HUES6 (cell line): ENCODE measurements around the gene SCYGR2.

ENCODE experiments used
- H3K27ac ChIP-seq: 2 replicates; pipeline ENCODE4 v1.7.0; 2013; ENCODE audit warnings: low read depth, mild to moderate bottlenecking, low read length, inconsistent platforms
- H3K27me3 ChIP-seq: 2 replicates; pipeline ENCODE4 v1.6.1; 2013; ENCODE audit warnings: low read length; ENCODE audit not compliant: control insufficient read depth, insufficient read depth
- H3K36me3 ChIP-seq: 2 replicates; pipeline ENCODE4 v1.6.1; 2013; ENCODE audit warnings: low read length; ENCODE audit not compliant: control insufficient read depth, insufficient read depth
- H3K4me1 ChIP-seq: 2 replicates; pipeline ENCODE4 v1.6.1; 2013; ENCODE audit warnings: low read length; ENCODE audit not compliant: control insufficient read depth, insufficient read depth
- H3K4me3 ChIP-seq: 2 replicates; pipeline ENCODE4 v1.5.1; 2013; ENCODE audit warnings: low read depth, low read length
- H3K9ac ChIP-seq: one replicate; pipeline ENCODE4 v1.6.1; 2013; ENCODE audit warnings: mild to moderate bottlenecking, low read length
- H3K9me3 ChIP-seq: 2 replicates; pipeline ENCODE4 v1.6.1; 2013; ENCODE audit warnings: low read depth, low read length; ENCODE audit not compliant: control insufficient read depth, insufficient read depth

Gene SCYGR2

GRCh38 chr2:227612546-227613271, 14.0 kb downstream of the SCYGR2 start:
- Histone ChIP-seq H3K9ac (no peak overlapping the region), H3K9me3 (no peaks in the 10 kb centered on the region), H3K4me1 (peaks cover 18% of the 10 kb centered on the region)

GRCh38 chr2:227613272-227613660, 14.6 kb downstream of the SCYGR2 start:
- H3K36me3 ChIP-seq, result no peaks in the 10 kb centered on the region

More at GRCh38 chr2:227612546-227613271, 14.0 kb downstream of the SCYGR2 start:
- Histone ChIP-seq H3K27me3 (peaks cover 22% of the 10 kb centered on the region; the same call in 1 of the 2 replicates), H3K4me3 (no peak overlapping the region), H3K36me3 (no peaks in the 10 kb centered on the region), H3K27ac (no peak overlapping the region)

GRCh38 chr2:227614246-227614645, 15.6 kb downstream of the SCYGR2 start:
- H3K27me3 ChIP-seq, result peaks cover 22% of the 10 kb centered on the region; the same call in 1 of the 2 replicates
- H3K4me1 ChIP-seq, result peaks cover 18% of the 10 kb centered on the region
- H3K4me3 ChIP-seq, result no peak overlapping the region
- H3K27ac ChIP-seq, result no peak overlapping the region
- no peaks in the 10 kb centered on the region for H3K9me3 ChIP-seq
- H3K9ac ChIP-seq, result no peak overlapping the region
- no peaks in the 10 kb centered on the region for H3K36me3 ChIP-seq

More at GRCh38 chr2:227613272-227613660, 14.6 kb downstream of the SCYGR2 start:
- Histone ChIP-seq H3K4me3 (no peak overlapping the region), H3K9me3 (no peaks in the 10 kb centered on the region), H3K27me3 (peaks cover 22% of the 10 kb centered on the region; the same call in 1 of the 2 replicates), H3K27ac (no peak overlapping the region), H3K9ac (no peak overlapping the region), H3K4me1 (peaks cover 18% of the 10 kb centered on the region)

GRCh38 chr2:227614740-227615139, 16.0 kb downstream of the SCYGR2 start, which contains the start of gene SCYGR3:
SCYGR3 (minus strand) TSS chr2:227614840; CDS start chr2:227614840, 0 bp downstream.
- Histone ChIP-seq H3K4me3 (no peak within 1 kb of the TSS), H3K27me3 (peaks cover 22% of the 10 kb centered on the region; the same call in 1 of the 2 replicates), H3K9ac (no peak within 1 kb of the TSS), H3K4me1 (peaks cover 18% of the 10 kb centered on the region), H3K9me3 (no peaks in the 10 kb centered on the region), H3K36me3 (no peaks in the 10 kb centered on the region), H3K27ac (no peak within 1 kb of the TSS)

GRCh38 chr2:227615181-227615580, 16.5 kb downstream of the SCYGR2 start:
- Histone ChIP-seq H3K9me3 (no peaks in the 10 kb centered on the region), H3K36me3 (no peaks in the 10 kb centered on the region), H3K4me3 (no peak overlapping the region)

GRCh38 chr2:227615906-227616305, 17.2 kb downstream of the SCYGR2 start:
- Histone ChIP-seq H3K9ac (no peak overlapping the region), H3K4me3 (no peak overlapping the region), H3K27me3 (peaks cover 22% of the 10 kb centered on the region; the same call in 1 of the 2 replicates), H3K36me3 (no peaks in the 10 kb centered on the region), H3K9me3 (no peaks in the 10 kb centered on the region), H3K4me1 (peaks cover 24% of the 10 kb centered on the region), H3K27ac (no peak overlapping the region)

More at GRCh38 chr2:227615181-227615580, 16.5 kb downstream of the SCYGR2 start:
- Histone ChIP-seq H3K4me1 (peaks cover 22% of the 10 kb centered on the region), H3K27ac (no peak overlapping the region), H3K27me3 (peaks cover 22% of the 10 kb centered on the region; the same call in 1 of the 2 replicates), H3K9ac (no peak overlapping the region)

GRCh38 chr2:227616631-227617030, 17.9 kb downstream of the SCYGR2 start:
- H3K4me1 ChIP-seq, result peaks cover 24% of the 10 kb centered on the region

GRCh38 chr2:227617316-227618230, 18.9 kb downstream of the SCYGR2 start, which contains the start of gene SCYGR4:
SCYGR4 (plus strand) TSS chr2:227617498; CDS start chr2:227617498, 0 bp downstream.
- Histone ChIP-seq H3K4me1 (peaks cover 24% of the 10 kb centered on the region), H3K27me3 (peaks cover 22% of the 10 kb centered on the region; the same call in 1 of the 2 replicates), H3K4me3 (no peak within 1 kb of the TSS), H3K36me3 (no peaks in the 10 kb centered on the region), H3K9me3 (no peaks in the 10 kb centered on the region; the same call in 1 of the 2 replicates), H3K27ac (no peak within 1 kb of the TSS), H3K9ac (no peak within 1 kb of the TSS)

More at GRCh38 chr2:227616631-227617030, 17.9 kb downstream of the SCYGR2 start:
- no peaks in the 10 kb centered on the region; the same call in 1 of the 2 replicates for H3K9me3 ChIP-seq
- peaks cover 22% of the 10 kb centered on the region; the same call in 1 of the 2 replicates for H3K27me3 ChIP-seq
- no peak overlapping the region for H3K9ac ChIP-seq
- no peak overlapping the region for H3K27ac ChIP-seq
- H3K36me3 ChIP-seq, result no peaks in the 10 kb centered on the region
- H3K4me3 ChIP-seq, result no peak overlapping the region

- peaks cover 6% of the 10 kb centered on the region; the same call in 1 of the 2 replicates for H3K4me1 ChIP-seq
- no peak overlapping the region for H3K27ac ChIP-seq
- H3K27me3 ChIP-seq, result no peaks in the 10 kb centered on the region
- no peaks in the 10 kb centered on the region for H3K36me3 ChIP-seq
- H3K4me3 ChIP-seq, result no peak overlapping the region
- peaks cover 3% of the 10 kb centered on the region; the same call in 1 of the 2 replicates for H3K9me3 ChIP-seq
- no peak overlapping the region for H3K9ac ChIP-seq
Measured at GRCh38 chr2:227623226-227623625, 24.5 kb downstream of the SCYGR2 start.

- Histone ChIP-seq H3K9me3 (peaks cover 3% of the 10 kb centered on the region; the same call in 1 of the 2 replicates), H3K36me3 (no peaks in the 10 kb centered on the region), H3K27ac (no peak overlapping the region), H3K9ac (no peak overlapping the region), H3K4me1 (no peaks in the 10 kb centered on the region), H3K27me3 (no peaks in the 10 kb centered on the region), H3K4me3 (no peak overlapping the region)
Measured at GRCh38 chr2:227625420-227625819, 26.7 kb downstream of the SCYGR2 start.
